Amygdala (tissue), 56 donors: Measurements from ENCODE around the gene STIP1.

Experiments
- DNase-seq, 56 donors: peaks; one replicate each; lab custom pipeline; 2025; lab: John Stamatoyannopoulos, UW

The STIP1 gene

DNA sequence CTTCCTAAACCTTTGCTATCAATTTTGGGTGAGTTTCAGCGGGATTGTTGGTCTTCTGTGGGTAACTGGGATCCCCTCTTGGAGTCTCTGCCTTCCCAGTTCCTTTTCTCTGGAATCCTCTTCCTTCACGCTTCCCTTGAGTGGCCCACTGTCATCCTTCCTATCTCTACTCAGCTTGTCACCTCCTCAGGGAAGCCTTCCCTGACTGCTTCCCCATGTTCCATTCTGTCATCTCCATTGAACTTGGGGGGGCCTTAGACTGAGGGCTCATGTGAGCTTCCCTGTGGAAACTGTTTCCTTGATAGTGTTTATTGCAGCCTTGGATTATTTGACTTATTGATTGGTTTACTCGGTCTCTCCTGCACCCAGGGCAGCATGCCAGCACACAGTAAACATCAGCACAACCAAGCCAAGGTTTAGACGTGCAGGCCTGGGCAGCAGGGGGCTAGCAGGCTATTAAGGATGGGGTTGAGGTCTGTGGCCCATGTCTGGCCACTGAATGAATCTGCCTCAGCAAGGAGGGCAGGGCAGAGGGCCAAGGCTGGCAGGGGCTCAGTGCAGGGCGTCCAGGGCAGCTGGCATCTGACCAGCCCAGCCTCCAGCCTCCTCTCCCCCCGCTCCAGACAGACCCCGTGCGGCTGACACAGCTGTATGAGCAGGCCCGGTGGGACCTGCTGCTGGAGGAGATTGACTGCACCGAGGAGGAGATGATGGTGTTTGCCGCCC lies 32.8 kb downstream of the STIP1 start:
- DNase-seq = peak in 3 of 56 donors; percentile 28 to 32 (median 29)

DNA sequence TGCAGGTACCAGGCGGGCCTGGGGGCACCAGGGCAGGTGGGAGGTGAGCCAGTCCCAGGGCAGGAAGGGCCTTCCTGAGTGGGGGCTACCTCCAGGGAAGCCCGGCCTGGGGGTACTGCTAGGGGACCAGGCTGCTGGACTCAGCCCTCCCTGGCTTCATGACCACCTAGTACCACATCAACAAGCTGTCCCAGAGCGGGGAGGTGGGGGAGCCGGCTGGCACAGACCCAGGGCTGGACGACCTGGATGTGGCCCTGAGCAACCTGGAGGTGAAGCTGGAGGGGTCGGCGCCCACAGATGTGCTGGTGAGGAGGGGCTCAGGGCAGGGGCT lies 33.3 kb downstream of the STIP1 start:
- no peak for DNase-seq

DNA sequence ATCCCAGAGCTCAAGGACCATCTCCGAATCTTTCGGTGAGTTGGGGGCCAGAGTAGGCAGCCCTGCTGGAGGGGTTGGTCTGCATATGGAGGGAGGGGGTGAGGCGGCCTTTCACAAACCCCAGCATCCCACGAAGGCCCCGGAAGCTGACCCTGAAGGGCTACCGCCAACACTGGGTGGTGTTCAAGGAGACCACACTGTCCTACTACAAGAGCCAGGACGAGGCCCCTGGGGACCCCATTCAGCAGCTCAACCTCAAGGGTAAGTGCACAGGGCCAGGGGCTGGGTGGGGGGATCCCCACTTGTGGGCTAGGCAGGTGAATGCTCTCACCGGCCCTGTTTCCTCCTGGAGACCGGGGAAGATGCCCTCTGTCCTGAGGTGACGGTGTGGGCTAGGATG lies 33.8 kb downstream of the STIP1 start:
- DNase-seq = no peak

GRCh38 chr11:64220271-64220670 lies 34.3 kb downstream of the STIP1 start:
- no peak for DNase-seq

DNA sequence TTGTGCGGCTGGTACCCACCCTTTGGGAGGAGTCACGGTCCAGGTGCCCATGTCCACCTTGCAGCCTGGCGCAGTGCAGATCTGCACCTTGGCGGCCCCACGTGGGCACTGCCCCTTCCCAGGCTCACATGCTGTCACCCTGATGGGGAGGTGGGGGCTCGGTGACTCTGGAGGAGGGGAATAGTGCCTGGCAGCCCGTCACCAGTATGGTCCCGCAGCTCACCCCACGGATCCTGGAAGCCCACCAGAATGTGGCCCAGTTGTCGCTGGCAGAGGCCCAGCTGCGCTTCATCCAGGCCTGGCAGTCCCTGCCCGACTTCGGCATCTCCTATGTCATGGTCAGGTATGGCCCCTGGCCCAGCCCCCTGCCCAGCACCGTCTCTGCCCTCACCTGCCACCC lies 34.8 kb downstream of the STIP1 start:
- DNase-seq = no peak

DNA sequence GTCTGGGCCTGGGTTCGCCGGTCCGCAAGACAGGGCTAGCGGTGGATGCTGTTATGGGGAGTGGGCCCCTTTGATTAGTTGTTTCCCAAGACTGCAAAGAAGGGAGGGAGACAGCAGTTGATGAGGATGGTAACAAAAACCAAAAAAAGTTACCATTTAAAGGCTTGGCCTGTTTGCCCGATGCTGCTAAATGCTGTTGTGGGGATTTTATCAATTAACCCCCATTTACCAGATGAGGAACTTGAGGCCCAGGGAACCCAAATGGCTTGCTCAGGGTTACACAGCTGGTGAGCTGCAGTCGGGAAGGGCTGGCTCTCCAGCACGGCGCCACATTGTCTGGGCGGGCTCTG lies 36.7 kb downstream of the STIP1 start:
- no peak for DNase-seq

GRCh38 chr11:64223001-64223651 lies 37.2 kb downstream of the STIP1 start:
- no peak for DNase-seq

DNA sequence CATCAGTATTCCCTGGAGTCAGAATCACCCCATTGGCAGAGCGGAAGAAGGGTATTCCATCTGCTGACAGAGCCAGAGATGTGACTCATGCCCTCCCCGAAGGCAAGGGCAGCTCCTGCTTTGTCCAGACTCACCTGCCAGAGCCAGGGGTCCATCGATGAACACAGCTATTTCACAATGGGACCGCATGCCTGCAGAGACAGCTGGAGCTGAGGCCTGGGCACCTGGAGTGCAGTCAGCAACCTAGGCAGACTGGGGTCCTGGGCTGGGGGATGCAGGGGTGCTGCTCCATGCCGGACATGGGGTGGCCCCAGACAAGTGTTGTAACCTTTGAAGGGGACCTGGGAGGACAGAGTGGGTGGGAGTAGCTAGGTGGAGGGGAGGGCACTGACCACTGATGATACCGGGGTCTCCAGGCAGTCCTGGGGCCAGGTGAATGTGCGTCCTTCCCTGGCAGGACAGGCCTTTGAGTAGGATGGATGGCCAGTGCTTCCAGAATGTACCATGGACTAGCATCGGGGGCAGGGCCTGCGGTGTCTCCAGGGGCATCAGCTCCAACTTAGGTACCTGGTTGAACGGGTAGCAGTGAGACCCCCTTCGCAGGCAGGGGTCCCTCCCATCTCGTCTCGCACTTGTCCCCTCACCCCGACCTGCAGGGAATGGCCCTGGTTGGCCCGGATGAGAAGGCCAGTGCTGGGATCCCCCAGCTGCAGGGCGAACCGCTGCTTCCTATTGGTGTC lies 38.4 kb downstream of the STIP1 start:
- DNase-seq = no peak

GRCh38 chr11:64224891-64225607 lies 39.1 kb downstream of the STIP1 start:
- no peak for DNase-seq

- peak in 55 of 56 donors; percentile 29 to 93 (median 81) for DNase-seq
Observed at GRCh38 chr11:64225608-64226506, 39.9 kb downstream of the STIP1 start, which contains the start of the genes NUDT22 and TRPT1. Gene NUDT22, plus strand, starts transcription at chr11:64226274. Its CDS starts 379 bp downstream, at chr11:64226653. Gene TRPT1, minus strand, starts transcription at chr11:64226186. Its CDS starts 326 bp downstream, at chr11:64225860.

DNA sequence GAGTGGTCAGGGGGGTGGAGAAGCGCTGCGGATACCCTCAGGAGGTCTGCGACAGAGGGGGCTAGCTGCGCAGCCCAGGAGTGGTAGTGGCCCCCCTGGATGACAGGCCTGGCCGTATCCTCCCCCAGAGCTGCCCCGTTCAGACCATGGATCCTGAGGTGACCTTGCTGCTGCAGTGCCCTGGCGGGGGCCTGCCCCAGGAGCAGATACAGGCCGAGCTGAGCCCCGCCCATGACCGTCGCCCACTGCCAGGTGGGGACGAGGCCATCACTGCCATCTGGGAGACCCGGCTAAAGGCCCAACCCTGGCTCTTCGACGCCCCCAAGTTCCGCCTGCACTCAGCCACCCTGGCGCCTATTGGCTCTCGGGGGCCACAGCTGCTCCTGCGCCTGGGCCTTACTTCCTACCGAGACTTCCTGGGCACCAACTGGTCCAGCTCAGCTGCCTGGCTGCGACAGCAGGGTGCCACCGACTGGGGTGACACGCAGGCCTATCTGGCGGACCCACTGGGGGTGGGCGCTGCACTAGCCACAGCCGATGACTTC lies 40.6 kb downstream of the STIP1 start:
- DNase-seq = peak in 15 of 56 donors; percentile 22 to 62 (median 39)

DNA sequence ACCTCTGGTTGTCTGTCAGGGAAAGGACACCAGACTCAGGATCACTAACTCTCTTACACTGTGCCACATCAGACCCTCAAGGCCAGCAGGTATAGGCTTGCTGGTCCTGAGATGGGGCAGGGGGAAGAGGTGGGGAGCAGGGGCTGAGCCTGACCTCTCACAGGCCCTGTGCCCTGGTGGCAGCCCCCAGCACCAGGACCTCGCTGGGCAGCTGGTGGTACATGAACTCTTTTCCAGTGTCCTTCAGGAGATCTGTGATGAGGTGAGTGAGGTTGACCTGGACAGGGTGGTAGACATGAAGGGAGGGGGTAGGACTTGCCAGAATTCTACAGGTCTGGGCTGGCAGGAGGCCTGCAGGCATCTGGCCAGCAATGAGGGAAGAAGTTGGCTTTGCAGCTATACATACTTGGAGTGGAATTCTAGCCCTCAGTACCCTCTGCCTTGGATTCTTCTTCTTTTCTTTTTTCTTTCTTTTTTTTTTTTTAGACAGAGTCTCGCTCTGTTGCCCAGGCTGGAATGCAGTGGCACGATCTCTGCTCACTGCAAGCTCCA lies 41.5 kb downstream of the STIP1 start:
- DNase-seq = no peak

GRCh38 chr11:64229090-64229743 lies 43.2 kb downstream of the STIP1 start:
- no peak for DNase-seq

- DNase-seq = no peak
Observed at GRCh38 chr11:64229744-64230170, 43.8 kb downstream of the STIP1 start.

DNA sequence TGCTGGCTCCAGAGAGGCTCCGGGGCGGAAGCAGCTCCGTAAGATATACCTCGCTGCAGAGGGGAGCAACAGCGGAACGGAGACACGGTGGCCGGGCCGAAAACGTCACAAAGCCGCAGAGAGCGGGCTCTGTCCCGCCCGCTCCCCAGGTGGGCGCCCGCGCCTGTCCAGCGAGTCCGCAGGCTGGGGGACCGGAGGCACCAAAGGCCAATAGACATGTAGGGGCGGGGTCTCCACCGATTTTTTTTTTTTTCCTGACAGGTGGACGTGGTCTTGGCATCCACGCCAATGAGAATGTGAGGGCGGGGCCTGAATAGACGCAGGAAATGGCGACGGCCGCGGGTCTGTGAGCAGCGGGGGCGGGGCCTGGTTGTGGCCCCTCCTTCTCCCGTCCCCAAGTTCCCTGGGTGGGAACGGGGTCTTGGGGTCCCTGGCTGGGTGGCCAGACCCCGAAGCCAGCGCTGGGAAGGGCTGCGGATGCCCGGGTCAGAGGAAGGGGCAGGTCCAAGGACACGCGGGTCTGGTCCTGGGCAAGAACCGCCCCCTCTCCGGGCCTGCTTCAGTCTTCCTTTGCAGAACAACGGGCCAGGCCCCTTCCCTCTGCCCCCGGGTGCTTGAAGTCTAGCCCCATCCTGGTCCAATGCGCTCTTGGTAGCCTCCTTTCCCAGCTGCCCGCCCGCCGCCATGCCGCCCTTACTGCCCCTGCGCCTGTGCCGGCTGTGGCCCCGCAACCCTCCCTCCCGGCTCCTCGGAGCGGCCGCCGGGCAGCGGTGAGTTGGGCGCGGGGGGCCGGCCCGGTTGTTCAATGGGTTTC lies 44.4 kb downstream of the STIP1 start, which contains the start of gene DNAJC4:
Gene DNAJC4, plus strand, starts transcription at position 378 of the 814 bp plus-strand sequence. Its CDS starts 307 bp downstream, at position 685.
- peak in 55 of 56 donors; percentile 23 to 93 (median 80) for DNase-seq

- DNase-seq = no peak
Observed at GRCh38 chr11:64230985-64231365, 45.0 kb downstream of the STIP1 start.

- DNase-seq = no peak
Observed at GRCh38 chr11:64231546-64231945, 45.6 kb downstream of the STIP1 start.
